T-helper 17 cell (primary cell): ENCODE measurements around the gene COQ5. TPM values are rescaled to one million over a fixed set of nuclear protein-coding genes. Genes with fewer than 3 reads are reported as not detected.
A peak's percentile ranks its signal among the peaks of the same experiment; 100 is the strongest.

Experiments
- ATAC-seq: fragments of 150-1000 bp; cut with Tn5 transposase; 2 replicates; pipeline ENCODE4 v1.10.0; 2021; ENCODE audit warnings: mild to moderate bottlenecking, moderate library complexity
- DNase-seq, 3 donors: peaks; one replicate each; pipeline versions ENCODE4 v3.0.0 to v3.0.0-alpha.2; 2020 to 2021
- H3K9me3 ChIP-seq: one replicate; pipeline ENCODE4 v1.7.0; 2013; ENCODE audit warnings: low read length, mild to moderate bottlenecking; ENCODE audit not compliant: control insufficient read depth, poor library complexity, severe bottlenecking
- H3K27ac Mint-ChIP-seq: one replicate; pipeline ENCODE4 v1.8.0; 2022; ENCODE audit warnings: mild to moderate bottlenecking, moderate library complexity, mixed read lengths
- H3K27me3 Mint-ChIP-seq: one replicate; pipeline ENCODE4 v1.8.0; 2022; ENCODE audit warnings: mixed read lengths
- H3K36me3 Mint-ChIP-seq: one replicate; pipeline ENCODE4 v1.8.0; 2022; ENCODE audit warnings: low read depth, mixed read lengths
- H3K4me1 Mint-ChIP-seq: one replicate; pipeline ENCODE4 v1.8.0; 2022; ENCODE audit warnings: mild to moderate bottlenecking, mixed read lengths
- H3K4me3 Mint-ChIP-seq: one replicate; pipeline ENCODE4 v1.8.0; 2022; ENCODE audit warnings: mild to moderate bottlenecking, moderate library complexity, mixed read lengths
- total RNA-seq, 4 donors: library from RNA in 2 of 4; stranded (reverse) in 2 of 4; gene quantifications; one replicate each; pipeline ENCODE4 v1.2.3 and lab custom pipeline; 2022 to 2026

Gene COQ5
- total RNA-seq, 2 donors from 2014 or later: 11.7 to 11.8 TPM

- DNase-seq (peak; percentile 8 to 36 (median 14)), ATAC-seq (peak; percentile 55)
- peak overlapping the region; percentile 91 for H3K4me3 Mint-ChIP-seq
- H3K9me3 ChIP-seq: no peaks in the 10 kb centered on the region
- H3K27ac Mint-ChIP-seq: peak overlapping the region; percentile 79
- peaks cover 3% of the 10 kb centered on the region for H3K36me3 Mint-ChIP-seq
- no peaks in the 10 kb centered on the region for H3K27me3 Mint-ChIP-seq
- H3K4me1 Mint-ChIP-seq: peaks cover 25% of the 10 kb centered on the region
Observed at GRCh38 chr12:120468821-120469449, 60.0 kb downstream of the COQ5 start.

GRCh38 chr12:120468325-120468820 lies 60.6 kb downstream of the COQ5 start:
- peaks cover 25% of the 10 kb centered on the region for H3K4me1 Mint-ChIP-seq
- H3K9me3 ChIP-seq: no peaks in the 10 kb centered on the region
- H3K27ac Mint-ChIP-seq: peak overlapping the region; percentile 79
- DNase-seq (no peak), ATAC-seq (no peak)
- no peaks in the 10 kb centered on the region for H3K27me3 Mint-ChIP-seq
- H3K36me3 Mint-ChIP-seq: peaks cover 3% of the 10 kb centered on the region
- peak overlapping the region; percentile 91 for H3K4me3 Mint-ChIP-seq

- no peak for ATAC-seq
- H3K36me3 Mint-ChIP-seq: peaks cover 3% of the 10 kb centered on the region
- peaks cover 22% of the 10 kb centered on the region for H3K4me1 Mint-ChIP-seq
- no peaks in the 10 kb centered on the region for H3K27me3 Mint-ChIP-seq
- H3K9me3 ChIP-seq: no peaks in the 10 kb centered on the region
- peak overlapping the region; percentile 53 for H3K4me3 Mint-ChIP-seq
- peak overlapping the region; percentile 79 for H3K27ac Mint-ChIP-seq
- no peak for DNase-seq
Observed at GRCh38 chr12:120467439-120467838, 61.5 kb downstream of the COQ5 start.

GRCh38 chr12:120466560-120467315 lies 62.2 kb downstream of the COQ5 start:
- H3K27ac Mint-ChIP-seq: no peak overlapping the region
- ATAC-seq (no peak), DNase-seq (peak in 2 of 3 donors; percentile 16 to 22)
- H3K9me3 ChIP-seq: no peaks in the 10 kb centered on the region
- H3K36me3 Mint-ChIP-seq: peaks cover 4% of the 10 kb centered on the region
- no peak overlapping the region for H3K4me3 Mint-ChIP-seq
- peaks cover 22% of the 10 kb centered on the region for H3K4me1 Mint-ChIP-seq
- H3K27me3 Mint-ChIP-seq: no peaks in the 10 kb centered on the region

GRCh38 chr12:120465756-120466155 lies 63.2 kb downstream of the COQ5 start:
- Mint-ChIP-seq H3K4me3 (no peak overlapping the region), H3K27me3 (no peaks in the 10 kb centered on the region), H3K27ac (no peak overlapping the region), H3K4me1 (peaks cover 22% of the 10 kb centered on the region), H3K36me3 (peaks cover 4% of the 10 kb centered on the region)
- H3K9me3 ChIP-seq: no peaks in the 10 kb centered on the region
- ATAC-seq: no peak
- no peak for DNase-seq

GRCh38 chr12:120463712-120464111 lies 65.2 kb downstream of the COQ5 start:
- no peak for DNase-seq
- no peak for ATAC-seq
- Mint-ChIP-seq H3K27me3 (no peaks in the 10 kb centered on the region), H3K4me3 (no peak overlapping the region), H3K4me1 (peaks cover 19% of the 10 kb centered on the region), H3K36me3 (peaks cover 9% of the 10 kb centered on the region), H3K27ac (no peak overlapping the region)
- no peaks in the 10 kb centered on the region for H3K9me3 ChIP-seq

GRCh38 chr12:120462099-120462640 lies 66.8 kb downstream of the COQ5 start:
- DNase-seq (no peak), ATAC-seq (no peak)
- Mint-ChIP-seq H3K27ac (no peak overlapping the region), H3K4me1 (peaks cover 8% of the 10 kb centered on the region), H3K4me3 (no peak overlapping the region), H3K27me3 (no peaks in the 10 kb centered on the region), H3K36me3 (peaks cover 9% of the 10 kb centered on the region)
- H3K9me3 ChIP-seq: no peaks in the 10 kb centered on the region

GRCh38 chr12:120460157-120460556 lies 68.8 kb downstream of the COQ5 start:
- no peak for ATAC-seq
- peaks cover 2% of the 10 kb centered on the region for H3K4me1 Mint-ChIP-seq
- H3K4me3 Mint-ChIP-seq: no peak overlapping the region
- H3K27ac Mint-ChIP-seq: no peak overlapping the region
- peaks cover 9% of the 10 kb centered on the region for H3K36me3 Mint-ChIP-seq
- H3K9me3 ChIP-seq: no peaks in the 10 kb centered on the region
- no peak for DNase-seq
- H3K27me3 Mint-ChIP-seq: no peaks in the 10 kb centered on the region

GRCh38 chr12:120457133-120457532 lies 71.8 kb downstream of the COQ5 start:
- Mint-ChIP-seq H3K4me1 (peaks cover 2% of the 10 kb centered on the region), H3K27me3 (no peaks in the 10 kb centered on the region), H3K27ac (no peak overlapping the region), H3K4me3 (no peak overlapping the region), H3K36me3 (peaks cover 6% of the 10 kb centered on the region)
- H3K9me3 ChIP-seq: no peaks in the 10 kb centered on the region
- DNase-seq (no peak), ATAC-seq (no peak)

GRCh38 chr12:120455302-120455701 lies 73.7 kb downstream of the COQ5 start:
- Mint-ChIP-seq H3K27ac (no peak overlapping the region), H3K4me1 (peaks cover 2% of the 10 kb centered on the region), H3K4me3 (no peak overlapping the region), H3K36me3 (peaks cover 4% of the 10 kb centered on the region), H3K27me3 (no peaks in the 10 kb centered on the region)
- DNase-seq (no peak), ATAC-seq (no peak)
- H3K9me3 ChIP-seq: no peaks in the 10 kb centered on the region

GRCh38 chr12:120453977-120454376 lies 75.0 kb downstream of the COQ5 start:
- no peaks in the 10 kb centered on the region for H3K9me3 ChIP-seq
- Mint-ChIP-seq H3K27ac (no peak overlapping the region), H3K4me3 (no peak overlapping the region), H3K4me1 (peaks cover 5% of the 10 kb centered on the region), H3K27me3 (no peaks in the 10 kb centered on the region), H3K36me3 (no peaks in the 10 kb centered on the region)
- DNase-seq: no peak
- ATAC-seq: peak; percentile 94
